ENCODE data around the gene AMZ2.
A peak's percentile ranks its signal among the peaks of the same experiment; 100 is the strongest.
"Not testable (repeated sequence)": the region's sequence is repeated elsewhere in the genome, so short reads cannot be mapped to it uniquely, and the experiment has no call there.

AMZ2 gene

DNA sequence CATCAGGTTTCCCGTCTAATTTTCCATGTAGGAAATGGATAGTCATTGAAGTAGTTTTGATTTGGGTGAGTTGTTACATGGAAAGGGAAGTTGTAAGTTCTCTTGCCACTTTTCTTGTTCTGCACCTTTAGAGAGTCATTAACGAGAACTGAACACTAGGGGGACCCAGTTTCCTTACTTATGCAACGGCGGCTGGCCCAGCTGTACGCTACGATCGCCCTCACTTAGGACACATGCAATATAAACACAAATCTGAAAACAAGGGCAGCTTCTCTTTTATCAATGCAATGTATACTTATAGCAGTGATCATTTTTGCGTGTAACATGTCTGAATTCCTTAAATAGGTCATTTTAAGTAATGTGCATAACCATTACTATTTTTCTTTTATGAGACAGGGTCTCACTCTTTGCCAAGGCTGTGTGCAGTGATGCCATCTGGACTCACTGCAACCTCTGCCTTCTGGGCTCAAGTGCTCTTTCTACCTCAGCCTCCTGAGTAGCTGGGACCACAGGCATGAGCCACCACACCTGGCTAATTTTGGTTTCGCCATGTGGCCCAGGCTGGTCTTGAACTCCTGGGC is 15.3 kb downstream of the AMZ2 start:
- TF ChIP-seq, protein P1, sequence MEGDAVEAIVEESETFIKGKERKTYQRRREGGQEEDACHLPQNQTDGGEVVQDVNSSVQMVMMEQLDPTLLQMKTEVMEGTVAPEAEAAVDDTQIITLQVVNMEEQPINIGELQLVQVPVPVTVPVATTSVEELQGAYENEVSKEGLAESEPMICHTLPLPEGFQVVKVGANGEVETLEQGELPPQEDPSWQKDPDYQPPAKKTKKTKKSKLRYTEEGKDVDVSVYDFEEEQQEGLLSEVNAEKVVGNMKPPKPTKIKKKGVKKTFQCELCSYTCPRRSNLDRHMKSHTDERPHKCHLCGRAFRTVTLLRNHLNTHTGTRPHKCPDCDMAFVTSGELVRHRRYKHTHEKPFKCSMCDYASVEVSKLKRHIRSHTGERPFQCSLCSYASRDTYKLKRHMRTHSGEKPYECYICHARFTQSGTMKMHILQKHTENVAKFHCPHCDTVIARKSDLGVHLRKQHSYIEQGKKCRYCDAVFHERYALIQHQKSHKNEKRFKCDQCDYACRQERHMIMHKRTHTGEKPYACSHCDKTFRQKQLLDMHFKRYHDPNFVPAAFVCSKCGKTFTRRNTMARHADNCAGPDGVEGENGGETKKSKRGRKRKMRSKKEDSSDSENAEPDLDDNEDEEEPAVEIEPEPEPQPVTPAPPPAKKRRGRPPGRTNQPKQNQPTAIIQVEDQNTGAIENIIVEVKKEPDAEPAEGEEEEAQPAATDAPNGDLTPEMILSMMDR (IDR thresholded peaks at IDR 0.05), result peak; percentile 55
- H3K27ac ChIP-seq, result not testable (repeated sequence)

DNA sequence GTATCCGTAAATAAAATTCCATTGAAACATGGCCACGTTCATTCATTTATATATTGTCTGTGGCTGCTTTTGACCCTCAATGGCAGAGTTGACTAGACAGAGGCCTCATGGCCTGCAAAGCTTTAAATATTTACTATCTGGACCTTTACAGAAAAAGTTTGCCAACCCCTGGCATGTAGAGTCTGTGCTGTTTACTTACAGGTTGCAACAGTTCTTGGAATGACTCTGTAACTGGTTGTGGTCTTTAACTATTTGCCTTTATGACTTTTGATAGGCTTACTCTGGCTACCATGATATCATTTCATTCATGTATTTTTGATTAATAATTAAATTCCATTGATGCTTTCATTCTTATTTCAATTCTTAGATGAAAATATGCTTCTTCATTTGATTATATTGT is 18.0 kb downstream of the AMZ2 start:
- not testable (repeated sequence) for H3K27ac ChIP-seq

DNA sequence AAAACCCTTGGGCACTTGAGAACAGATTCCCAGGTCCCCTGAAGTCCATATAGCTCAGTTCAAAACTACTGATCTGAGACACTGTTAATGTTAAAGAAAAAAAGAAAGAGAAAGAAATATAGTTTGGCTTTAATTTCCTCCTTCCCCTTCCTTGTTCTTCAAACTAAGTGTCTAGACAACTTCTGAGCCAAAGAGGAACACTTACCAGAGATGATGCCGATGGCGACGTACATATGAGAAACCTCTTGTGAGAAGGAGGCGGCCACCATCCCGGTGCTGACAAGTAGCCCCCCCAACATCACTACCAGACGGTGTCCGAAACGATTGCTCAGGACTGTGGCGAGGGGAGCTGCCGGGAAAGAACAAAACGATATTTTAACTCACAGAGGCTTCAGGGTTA is 25.9 kb downstream of the AMZ2 start:
- H3K27ac ChIP-seq, result no peak overlapping the region
- TF ChIP-seq ZFX (IDR thresholded peaks at IDR 0.05; ENCODE audit: borderline replicate concordance), result no peak
- TF ChIP-seq, protein P1 (IDR thresholded peaks at IDR 0.05), result no peak

DNA sequence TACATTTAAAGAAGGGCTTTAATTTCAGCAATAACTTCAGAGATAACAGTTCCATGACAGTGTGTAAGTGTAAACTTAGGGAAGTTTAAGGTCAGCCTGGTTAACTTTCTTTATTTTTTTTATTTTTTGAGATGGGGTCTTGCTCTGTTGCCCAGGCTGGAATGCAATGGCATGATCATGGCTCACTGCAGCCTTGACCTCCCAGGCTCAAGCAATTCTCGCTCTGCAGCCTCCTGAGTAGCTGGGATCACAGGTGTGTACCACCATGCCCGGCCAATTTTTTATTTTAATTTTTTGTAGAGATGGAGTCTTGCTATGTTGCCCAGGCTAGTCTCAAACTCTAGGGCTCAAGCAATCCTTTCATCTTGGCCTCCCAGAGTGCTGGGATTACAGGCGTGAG is 28.5 kb downstream of the AMZ2 start:
- not testable (repeated sequence) for H3K27ac ChIP-seq

DNA sequence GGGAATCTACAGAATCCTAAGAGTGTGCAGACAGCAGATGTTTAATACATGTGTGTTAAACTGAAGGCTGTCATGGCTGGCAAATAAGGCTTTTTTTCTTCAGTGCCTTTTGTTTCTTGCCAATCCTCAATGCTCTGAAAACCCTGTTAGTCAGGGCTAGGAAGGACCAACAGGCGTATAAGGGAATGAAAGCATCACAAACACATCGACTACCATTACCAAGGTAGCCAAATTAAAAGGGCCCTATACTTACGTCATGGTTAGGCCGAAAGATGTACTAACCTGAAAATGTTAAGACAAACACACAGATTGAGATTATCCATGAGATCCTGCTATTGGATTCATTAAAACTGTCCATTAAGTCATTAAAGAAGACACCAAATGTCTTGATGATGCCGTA is 30.0 kb downstream of the AMZ2 start:
- no peak overlapping the region for H3K27ac ChIP-seq
- TF ChIP-seq ZFX (IDR thresholded peaks at IDR 0.05; ENCODE audit: borderline replicate concordance), result no peak
- TF ChIP-seq, protein P1 (IDR thresholded peaks at IDR 0.05), result no peak

DNA sequence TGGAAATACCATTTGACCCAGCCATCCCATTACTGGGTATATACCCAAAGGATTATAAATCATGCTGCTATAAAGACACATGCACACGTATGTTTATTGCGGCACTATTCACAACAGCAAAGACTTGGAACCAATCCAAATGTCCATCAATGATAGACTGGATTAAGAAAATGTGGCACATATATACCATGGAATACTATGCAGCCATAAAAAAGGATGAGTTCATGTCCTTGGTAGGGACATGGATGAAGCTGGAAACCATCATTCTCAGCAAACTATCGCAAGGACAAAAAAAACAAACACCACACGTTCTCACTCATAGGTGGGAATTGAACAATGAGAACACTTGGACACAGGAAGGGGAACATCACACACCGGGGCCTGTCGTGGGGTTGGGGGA is 34.1 kb downstream of the AMZ2 start:
- H3K27ac ChIP-seq, result not testable (repeated sequence)

DNA sequence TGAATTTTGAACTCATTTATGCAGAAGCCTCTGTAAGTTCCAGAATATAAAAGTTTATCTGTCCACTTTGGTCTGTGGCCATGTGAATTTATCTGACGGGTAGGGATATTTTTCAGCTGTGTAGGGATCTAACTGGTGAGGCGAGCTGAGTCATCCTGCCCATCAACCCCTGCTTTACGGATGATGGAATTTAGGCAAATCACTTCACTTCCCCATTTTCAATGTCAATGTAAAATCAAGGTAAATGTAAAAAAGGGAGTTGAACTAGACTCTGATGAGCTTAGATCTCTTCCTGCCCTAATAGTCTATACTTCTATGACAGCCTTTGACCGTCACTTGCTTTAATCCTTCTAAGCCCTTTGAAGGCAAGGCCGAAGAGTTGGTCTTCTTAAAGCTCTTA is 40.5 kb downstream of the AMZ2 start:
- no peak for TF ChIP-seq ZFX (IDR thresholded peaks at IDR 0.05; ENCODE audit: borderline replicate concordance)
- TF ChIP-seq, protein P1 (IDR thresholded peaks at IDR 0.05), result no peak
- no peak overlapping the region for H3K27ac ChIP-seq

DNA sequence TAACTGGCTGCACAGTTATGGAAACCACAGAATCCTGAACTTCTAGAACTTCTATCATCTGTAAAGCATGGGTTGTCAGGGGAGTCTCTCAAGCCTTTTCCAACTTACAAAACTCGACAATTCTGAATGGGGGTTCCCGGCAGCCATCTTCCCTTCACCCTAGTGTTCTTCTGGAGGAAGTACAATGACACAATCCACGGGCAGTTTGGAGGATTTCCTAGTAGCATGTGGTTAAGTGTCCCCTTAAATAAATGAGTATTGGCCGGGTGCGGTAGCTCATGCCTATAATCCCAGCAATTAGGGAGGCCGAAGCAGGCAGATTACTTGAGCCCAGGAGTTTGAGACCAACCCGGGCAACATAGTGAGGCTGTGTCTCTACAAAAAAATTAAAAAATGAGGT is 41.0 kb downstream of the AMZ2 start:
- no peak for TF ChIP-seq ZFX (IDR thresholded peaks at IDR 0.05; ENCODE audit: borderline replicate concordance)
- TF ChIP-seq, protein P1 (IDR thresholded peaks at IDR 0.05), result no peak
- no peak overlapping the region for H3K27ac ChIP-seq

DNA sequence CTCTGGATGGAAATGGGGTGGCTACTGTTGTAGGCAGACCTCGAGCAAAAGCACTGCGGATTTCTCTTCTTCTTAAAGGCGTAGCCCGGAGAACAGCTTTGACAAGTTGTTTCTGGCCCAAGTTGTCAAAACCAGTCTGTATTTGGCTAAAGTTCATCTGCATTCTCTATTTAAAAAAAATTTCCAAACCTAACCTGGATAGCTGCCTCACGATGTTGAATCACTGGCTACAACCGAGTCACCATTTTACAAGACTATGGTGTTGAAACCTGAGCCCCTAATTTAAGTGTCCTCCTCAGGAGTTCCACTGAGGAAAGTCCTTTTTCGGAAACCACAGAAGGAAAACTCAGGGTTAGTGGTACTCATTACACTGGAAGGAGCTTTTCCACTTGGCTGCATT is 41.6 kb downstream of the AMZ2 start:
- TF ChIP-seq, protein P1 (IDR thresholded peaks at IDR 0.05), result no peak
- no peak for TF ChIP-seq ZFX (IDR thresholded peaks at IDR 0.05; ENCODE audit: borderline replicate concordance)
- no peak overlapping the region for H3K27ac ChIP-seq
